ENCODE measurements around the gene SLC6A11.

Gene SLC6A11

GRCh38 chr3:10933805-10934481 lies 117.9 kb downstream of the SLC6A11 start:
- no peak for DNase-seq

DNA sequence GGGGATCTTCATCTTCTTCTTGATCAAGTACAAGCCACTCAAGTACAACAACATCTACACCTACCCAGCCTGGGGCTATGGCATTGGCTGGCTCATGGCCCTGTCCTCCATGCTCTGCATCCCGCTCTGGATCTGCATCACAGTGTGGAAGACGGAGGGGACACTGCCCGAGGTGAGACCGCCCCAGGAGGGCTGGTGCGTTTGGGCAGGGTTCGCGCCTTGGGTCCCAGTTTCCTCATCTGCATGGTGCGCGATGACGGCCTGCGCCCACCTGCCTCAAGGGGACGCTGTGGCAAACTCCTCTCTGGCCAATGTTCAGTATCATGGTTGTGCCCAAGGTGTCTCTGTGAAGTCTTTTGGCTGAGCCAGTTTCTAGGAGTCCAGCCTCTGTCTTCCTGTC lies 119.0 kb downstream of the SLC6A11 start:
- DNase-seq, result no peak

GRCh38 chr3:10935846-10936631 lies 120.0 kb downstream of the SLC6A11 start:
- DNase-seq, result no peak

DNA sequence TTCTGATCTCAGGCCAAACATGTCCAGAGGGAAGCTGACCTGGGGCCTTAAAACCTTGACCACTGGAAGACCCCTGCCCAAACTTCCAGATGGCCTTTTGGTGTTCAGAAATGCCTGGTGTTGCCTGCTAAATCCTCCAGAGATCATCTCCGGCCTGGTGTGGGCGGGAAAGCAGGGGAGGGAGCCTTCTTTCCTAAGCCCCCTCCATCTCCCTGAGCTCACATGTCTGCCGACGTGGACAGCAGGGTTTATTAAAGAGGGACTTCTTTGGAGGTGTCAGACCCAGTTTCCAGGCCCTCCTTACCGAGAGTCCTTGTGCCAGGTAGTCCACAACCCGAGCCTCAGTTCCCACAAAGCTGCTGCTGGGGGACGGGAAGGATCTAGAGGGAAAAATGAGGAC lies 120.7 kb downstream of the SLC6A11 start:
- no peak for DNase-seq

- DNase-seq, result no peak
These were observed 121.3 kb downstream of the SLC6A11 start for GRCh38 chr3:10937141-10937825.

- DNase-seq, result no peak
These were observed 123.5 kb downstream of the SLC6A11 start for GRCh38 chr3:10939556-10939955.

DNA sequence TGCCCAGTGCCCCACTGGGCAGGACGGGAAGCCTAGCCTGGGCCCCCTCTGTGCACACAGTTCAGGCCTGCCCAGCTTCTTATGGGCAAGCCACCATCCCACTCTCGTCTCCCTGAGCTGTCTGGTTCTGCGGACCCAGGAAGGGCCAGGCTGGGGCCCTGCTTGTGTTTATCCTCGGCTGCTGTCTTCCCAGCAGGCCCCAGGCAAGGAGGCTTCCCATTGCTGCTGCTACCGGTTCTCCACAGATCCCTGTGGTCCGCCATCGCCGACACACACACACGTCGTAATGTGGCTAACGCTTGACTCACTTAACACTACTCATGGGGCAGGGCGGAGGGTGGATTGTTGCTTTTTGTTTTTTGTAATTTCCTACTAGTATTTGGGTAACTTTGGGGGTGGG lies 124.1 kb downstream of the SLC6A11 start:
- DNase-seq, result no peak

- DNase-seq, result no peak
These were observed 125.9 kb downstream of the SLC6A11 start for GRCh38 chr3:10941972-10942371.

DNA sequence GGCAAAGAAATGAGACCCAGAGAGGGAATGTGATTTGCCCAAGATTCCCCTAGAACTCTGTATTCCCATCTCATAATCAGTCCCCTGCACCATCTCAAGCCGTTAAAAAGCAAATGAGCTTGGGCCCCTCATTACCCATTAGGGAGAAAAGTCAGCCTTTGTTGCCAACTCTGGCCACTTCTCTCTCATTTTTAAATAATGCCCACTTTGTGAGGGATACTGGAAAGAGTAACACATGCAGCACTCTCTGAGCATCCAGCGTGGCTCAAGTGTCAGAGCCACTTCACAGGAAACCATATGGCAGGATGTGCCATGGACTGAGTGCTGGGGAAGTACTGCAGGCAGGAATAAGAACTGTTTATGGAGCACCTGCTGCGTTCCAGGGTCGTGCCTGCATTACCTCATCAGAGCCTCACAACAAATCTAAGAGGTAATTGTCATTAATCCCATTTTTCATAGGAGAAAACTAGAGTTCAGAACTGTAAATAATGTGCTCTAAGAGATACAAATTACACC lies 126.7 kb downstream of the SLC6A11 start:
- DNase-seq, result no peak

DNA sequence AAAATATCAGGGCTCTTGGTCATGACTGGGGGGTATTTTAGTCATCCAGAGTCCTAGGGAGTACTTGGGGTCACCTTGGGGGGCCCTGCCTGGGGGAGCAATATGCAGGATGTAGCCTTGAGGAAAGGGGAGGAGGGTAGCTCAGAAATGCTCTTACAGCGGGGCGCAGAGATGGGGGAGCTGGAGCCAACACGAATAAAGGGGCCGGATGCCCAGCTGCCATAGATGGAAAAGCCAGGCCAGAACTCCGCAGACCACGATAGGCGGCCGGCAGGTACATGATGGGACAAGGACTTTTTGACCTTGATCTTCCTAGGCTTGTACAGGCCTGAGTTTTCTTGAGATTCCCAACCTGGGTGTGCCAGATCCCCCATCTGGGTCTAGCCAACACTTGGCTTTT lies 128.8 kb downstream of the SLC6A11 start:
- DNase-seq, result no peak

- DNase-seq, result peak; percentile 87
These were observed 129.8 kb downstream of the SLC6A11 start for GRCh38 chr3:10945683-10946287.

GRCh38 chr3:10946526-10946925 lies 130.5 kb downstream of the SLC6A11 start:
- DNase-seq, result no peak

GRCh38 chr3:10948326-10948725 lies 132.3 kb downstream of the SLC6A11 start:
- no peak for DNase-seq

DNA sequence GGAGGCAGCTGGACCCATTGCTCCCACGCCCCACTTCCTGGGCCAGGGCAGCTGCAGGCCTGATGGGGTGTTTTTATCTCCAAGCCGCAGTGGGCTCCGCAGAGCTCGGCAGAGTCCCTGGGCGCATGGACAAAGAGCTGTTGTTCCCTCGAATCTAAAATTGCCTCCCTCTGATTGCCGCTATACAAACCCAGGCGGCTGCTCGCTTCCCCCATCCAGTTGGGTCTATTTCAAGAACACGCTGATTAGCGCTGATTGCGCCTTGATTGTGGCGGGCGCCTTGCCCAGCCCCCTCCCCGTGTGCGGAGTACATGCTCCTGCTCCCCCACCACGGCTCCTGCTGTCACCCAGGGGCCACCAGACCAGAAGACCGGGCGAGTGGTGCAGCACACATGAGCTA lies 133.2 kb downstream of the SLC6A11 start:
- peak; percentile 60 for DNase-seq

DNA sequence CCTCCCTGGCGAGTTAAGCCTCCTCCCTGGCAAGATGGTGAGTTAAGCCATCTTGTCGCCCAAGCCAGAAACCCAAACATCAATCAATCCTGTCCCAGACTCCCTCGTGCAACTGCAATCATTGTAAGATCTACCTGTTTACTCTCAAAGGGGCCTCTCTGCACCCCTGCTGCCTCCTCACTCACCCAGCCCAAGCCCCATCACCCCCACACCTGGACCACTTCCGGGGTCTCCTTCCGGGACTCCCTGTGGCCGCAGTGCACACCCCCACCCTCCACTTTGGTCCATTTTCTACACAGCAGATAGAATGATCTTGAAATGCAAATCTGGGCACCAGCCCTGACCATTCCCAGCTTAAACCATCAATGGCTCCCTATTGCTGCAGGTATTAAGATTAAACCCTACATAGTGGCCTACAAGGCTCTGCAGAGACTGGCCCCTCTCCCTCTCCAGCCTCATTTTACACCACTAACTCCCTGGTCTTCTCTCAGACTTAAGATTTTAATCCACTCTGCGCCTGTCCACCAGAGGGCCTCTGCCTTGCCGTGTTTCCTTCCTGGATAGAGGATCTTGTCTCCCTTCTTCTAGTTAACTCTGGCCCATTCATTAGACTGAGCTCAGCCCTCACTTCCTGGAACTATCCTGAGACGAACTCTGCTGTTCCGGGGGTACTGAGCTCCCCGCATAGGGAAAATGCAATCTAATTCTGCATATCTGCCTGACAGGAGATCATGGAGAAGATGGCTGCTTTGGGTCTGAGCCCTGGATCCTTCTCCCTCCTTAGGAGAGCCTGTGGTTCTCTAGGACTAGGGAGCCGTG lies 134.7 kb downstream of the SLC6A11 start:
- DNase-seq, result peak; percentile 63

DNA sequence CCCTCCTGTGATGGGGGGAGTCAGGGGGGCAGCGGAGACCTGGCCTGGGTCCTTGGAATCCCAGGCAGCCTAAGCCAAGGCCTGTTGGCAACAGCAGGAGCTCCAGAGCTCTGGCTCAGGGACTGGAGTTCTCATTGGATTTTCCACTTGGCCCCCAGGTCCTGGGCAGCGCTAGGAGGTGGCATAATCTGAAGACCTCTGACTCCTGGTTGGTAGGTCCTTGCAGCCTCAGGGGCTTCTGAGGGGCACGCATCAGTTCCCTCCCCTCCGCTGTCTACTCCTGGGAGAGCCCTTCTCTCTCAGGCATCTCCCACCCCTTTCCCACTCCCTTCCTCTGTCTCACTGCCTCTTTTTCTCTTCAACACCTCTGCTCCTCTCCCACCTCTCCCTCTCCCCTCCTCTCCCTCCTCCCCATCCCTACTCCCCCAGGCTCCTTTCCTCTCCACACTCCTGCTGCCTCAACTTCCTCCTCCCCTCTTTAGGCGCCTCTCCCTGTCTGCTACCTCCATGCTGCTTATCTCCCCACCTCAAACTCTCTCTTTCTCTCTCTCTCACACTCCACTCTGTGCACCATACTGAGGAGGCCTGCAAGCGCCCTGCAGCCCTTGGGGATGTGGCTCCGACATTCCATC lies 135.4 kb downstream of the SLC6A11 start:
- DNase-seq, result no peak

DNA sequence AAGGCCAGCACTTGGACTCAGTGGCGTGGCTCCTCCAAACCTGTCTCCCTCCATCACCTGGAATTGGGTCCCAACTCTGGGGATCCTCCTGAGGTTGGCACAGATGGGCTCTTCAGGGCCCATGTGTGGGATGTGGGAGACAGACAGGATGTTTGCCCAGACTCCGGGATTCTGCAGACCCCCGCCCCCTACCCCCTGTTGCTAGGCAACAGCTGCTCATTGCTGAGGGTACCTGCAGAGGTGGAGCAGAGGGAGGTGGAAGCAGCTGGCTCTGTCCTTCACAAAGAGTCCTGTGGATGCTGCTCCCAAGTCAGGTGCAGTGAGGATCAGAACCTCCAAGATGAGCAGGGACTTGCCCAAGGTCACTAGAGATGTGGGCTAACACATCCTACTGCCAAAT lies 136.5 kb downstream of the SLC6A11 start:
- no peak for DNase-seq

- no peak for DNase-seq
These were observed 138.7 kb downstream of the SLC6A11 start for GRCh38 chr3:10954740-10955139.

DNA sequence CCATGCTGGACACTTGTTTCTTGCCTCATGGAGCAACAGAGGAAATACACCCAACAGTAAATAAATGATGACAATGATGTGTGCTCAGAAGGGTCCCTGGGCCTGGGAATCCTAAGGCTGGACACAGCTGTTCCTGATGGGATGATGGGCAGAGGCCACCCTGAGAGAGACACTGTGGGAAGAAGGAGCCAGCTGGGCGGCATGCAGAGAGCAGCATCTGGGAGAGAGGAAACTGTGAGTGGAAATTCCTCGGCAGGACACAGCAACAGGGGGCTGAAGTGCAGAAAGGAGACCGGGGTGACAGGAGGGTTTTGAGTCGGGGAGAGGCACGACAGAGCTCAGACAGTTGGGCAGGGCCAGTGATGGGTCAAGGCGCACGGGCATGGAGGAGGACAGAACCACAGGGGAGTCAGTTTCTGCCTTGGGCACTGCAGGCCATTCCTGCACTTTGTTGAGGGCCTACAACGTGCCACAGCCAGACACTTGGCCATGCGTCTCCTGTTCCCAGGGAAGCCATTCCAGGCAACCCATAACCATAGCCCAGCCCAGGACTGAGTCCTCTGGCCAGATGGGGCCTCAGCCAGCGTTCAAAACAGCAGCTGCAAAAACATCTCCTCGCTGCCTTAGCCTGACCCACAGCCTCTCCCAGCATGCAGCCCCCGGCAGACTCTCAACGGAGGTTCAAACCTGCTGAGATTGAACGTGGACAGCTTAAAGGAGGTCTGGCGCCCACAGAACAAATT lies 139.9 kb downstream of the SLC6A11 start:
- DNase-seq, result peak; percentile 84

DNA sequence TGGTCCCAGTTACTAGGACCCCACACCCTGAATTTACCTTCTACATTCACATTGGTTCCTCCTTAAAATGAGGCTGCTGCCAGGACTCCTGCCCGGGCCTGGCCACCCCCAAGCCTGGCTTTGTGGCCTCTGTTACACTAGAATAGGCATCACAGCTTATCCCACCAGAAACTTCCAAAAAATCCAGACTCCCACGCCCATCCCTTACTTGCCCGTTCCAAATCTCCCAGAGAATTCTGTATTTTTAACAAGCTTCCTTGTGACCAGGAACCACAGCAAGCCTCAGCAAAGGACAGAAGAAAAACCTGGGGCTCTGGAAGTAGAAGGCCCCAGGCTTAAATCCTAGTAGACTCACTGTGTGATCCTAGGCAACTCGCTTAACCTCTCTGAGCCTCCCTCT lies 140.5 kb downstream of the SLC6A11 start:
- DNase-seq, result no peak

DNA sequence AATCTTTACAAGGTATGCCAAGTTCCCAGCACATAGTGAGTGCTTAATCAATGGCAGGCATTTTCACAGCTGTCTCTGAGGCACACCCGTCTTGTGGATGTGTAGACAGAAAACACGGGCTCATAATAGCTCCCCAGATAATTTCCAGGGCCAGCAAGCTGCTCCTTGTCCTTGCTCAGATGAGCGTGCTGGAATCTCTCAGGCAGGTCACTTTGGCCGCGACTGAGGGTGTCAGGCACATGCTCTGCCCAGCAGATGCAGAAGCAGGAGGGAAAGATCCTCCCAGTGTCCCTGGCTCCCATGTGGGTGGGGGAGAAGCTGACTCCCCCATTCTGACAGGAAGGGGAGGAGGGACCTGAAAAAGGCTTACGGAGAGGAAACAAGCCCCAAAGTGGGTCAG lies 141.0 kb downstream of the SLC6A11 start:
- DNase-seq, result peak; percentile 93
